IPS-20b (cell line): ENCODE data around the gene OR1F1.

Source experiments
- H3K27ac ChIP-seq: one replicate; pipeline ENCODE4 v1.5.1; 2013; ENCODE audit warnings: low read length
- H3K27me3 ChIP-seq: 2 replicates; pipeline ENCODE4 v1.6.1; 2013; ENCODE audit warnings: mild to moderate bottlenecking, low read length, inconsistent platforms; ENCODE audit not compliant: insufficient read depth
- H3K36me3 ChIP-seq: 2 replicates; pipeline ENCODE4 v1.6.1; 2013; ENCODE audit warnings: low read depth, mild to moderate bottlenecking, inconsistent platforms, low read length, moderate library complexity; ENCODE audit not compliant: insufficient read depth
- H3K4me1 ChIP-seq: 2 replicates; pipeline ENCODE4 v1.6.1; 2013; ENCODE audit warnings: mild to moderate bottlenecking, control low read depth, inconsistent platforms, low read length, moderate library complexity; ENCODE audit not compliant: insufficient read depth
- H3K4me3 ChIP-seq: 2 replicates; pipeline ENCODE4 v1.5.1; 2013; ENCODE audit warnings: mild to moderate bottlenecking, low read length, inconsistent platforms
- H3K9ac ChIP-seq: 2 replicates; pipeline ENCODE4 v1.6.1; 2013; ENCODE audit warnings: low read depth, mild to moderate bottlenecking, inconsistent platforms, low read length, moderate library complexity
- H3K9me3 ChIP-seq: 2 replicates; pipeline ENCODE4 v1.6.1; 2013; ENCODE audit warnings: mild to moderate bottlenecking, low read depth, low read length, inconsistent platforms; ENCODE audit not compliant: insufficient read depth

OR1F1 gene

DNA sequence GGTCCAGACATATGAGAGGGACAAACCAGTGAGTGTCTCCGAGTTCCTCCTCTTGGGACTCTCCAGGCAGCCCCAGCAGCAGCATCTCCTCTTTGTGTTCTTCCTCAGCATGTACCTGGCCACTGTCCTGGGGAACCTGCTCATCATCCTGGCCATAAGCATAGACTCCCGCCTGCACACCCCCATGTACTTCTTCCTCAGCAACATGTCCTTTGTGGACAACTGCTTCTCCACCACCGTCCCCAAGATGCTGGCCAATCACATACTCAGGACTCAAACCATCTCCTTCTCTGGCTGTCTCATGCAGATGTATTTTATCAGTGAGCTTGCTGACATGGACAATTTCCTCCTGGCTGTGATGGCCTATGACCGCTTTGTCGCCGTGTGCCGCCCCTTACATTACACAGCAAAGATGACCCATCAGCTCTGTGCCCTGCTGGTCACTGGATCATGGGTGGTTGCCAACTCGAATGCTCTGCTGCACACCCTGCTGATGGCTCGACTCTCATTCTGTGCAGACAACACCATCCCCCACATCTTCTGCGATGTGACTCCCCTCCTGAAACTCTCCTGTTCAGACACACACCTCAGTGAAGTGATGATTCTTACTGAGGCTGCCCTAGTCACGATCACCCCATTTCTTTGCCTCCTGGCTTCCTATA lies 27.7 kb downstream of the OR1F1 start:
- Histone ChIP-seq H3K27me3 (no peaks in the 10 kb centered on the region), H3K27ac (no peak overlapping the region), H3K9me3 (peaks cover 34% of the 10 kb centered on the region), H3K4me1 (no peaks in the 10 kb centered on the region), H3K36me3 (no peaks in the 10 kb centered on the region), H3K4me3 (no peak overlapping the region), H3K9ac (no peak overlapping the region)

DNA sequence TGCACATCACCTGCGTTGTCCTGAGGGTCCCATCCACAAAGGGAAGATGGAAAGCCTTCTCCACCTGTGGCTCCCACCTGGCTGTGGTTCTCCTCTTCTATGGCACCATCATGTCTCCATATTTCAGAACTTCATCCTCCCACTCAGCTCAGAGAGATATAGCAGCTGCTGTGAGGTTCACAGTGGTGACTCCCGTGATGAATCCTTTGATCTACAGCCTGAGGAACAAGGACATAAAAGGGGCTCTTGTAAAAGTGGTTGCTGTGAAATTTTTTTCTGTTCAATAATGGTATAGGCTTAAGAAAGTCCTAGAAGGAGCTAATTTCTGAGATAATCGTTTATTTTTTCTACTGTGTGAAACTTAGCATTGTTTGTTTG lies 28.2 kb downstream of the OR1F1 start:
- Histone ChIP-seq H3K9ac (no peak overlapping the region), H3K27me3 (no peaks in the 10 kb centered on the region), H3K36me3 (no peaks in the 10 kb centered on the region), H3K27ac (no peak overlapping the region), H3K4me3 (no peak overlapping the region), H3K9me3 (peaks cover 40% of the 10 kb centered on the region), H3K4me1 (no peaks in the 10 kb centered on the region)

DNA sequence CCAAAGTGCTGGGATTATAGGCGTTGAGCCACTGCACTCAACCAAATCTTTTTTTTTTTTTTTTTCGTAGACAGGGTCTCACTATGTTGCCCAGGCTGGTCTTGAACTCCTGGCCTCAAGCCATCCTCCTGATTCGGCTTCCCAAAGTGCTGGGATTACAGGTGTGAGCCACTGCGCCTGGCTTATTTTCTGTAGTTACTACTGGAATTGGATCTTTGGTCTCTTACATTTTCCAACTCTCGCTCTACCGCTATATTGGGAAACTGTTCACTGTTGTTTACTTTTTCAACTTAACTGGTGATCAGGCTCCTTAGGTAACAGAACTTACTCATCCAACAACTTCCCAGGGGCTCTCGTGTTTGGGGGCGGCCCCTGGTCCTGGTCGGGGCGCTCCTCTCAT lies 32.8 kb downstream of the OR1F1 start:
- no peaks in the 10 kb centered on the region for H3K4me1 ChIP-seq
- peaks cover 72% of the 10 kb centered on the region for H3K9me3 ChIP-seq
- H3K36me3 ChIP-seq: peaks cover 31% of the 10 kb centered on the region

DNA sequence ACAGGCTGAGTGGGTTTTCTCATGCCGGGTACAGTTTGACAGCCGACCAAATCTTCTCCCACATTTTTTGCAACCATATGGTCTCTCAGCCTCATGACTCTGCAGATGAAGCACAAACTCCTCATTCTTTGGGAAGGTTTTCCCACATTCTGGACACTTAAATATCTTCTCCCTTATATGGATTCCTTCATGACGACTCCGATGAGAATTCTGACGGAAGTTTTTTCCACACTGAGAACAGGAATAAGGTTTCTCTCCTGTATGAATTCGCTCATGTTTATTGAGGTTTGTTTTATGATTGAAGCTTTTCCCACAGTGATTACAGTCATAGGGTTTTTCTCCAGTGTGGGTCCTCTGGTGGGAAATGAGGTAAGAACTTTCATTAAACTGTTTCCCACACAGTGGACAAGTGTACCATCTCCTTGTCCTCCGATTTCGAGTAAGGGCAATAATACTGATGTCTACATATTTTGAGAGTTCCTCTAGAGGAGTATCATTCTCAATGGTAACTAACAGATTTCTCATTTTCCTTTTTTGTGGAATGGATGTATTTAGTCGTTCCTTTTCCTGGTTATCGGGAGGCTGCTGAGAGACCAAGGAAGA lies 36.0 kb downstream of the OR1F1 start:
- peaks cover 61% of the 10 kb centered on the region for H3K36me3 ChIP-seq
- H3K9me3 ChIP-seq: peaks cover 80% of the 10 kb centered on the region
- H3K27ac ChIP-seq: no peak overlapping the region
- no peaks in the 10 kb centered on the region for H3K27me3 ChIP-seq
- no peaks in the 10 kb centered on the region for H3K4me1 ChIP-seq
- H3K4me3 ChIP-seq: peak overlapping the region; percentile 35; the same call in 1 of the 2 replicates
- H3K9ac ChIP-seq: no peak overlapping the region

More for the DNA sequence above, 32.8 kb downstream of the OR1F1 start:
- Histone ChIP-seq H3K4me3 (no peak overlapping the region), H3K27me3 (no peaks in the 10 kb centered on the region), H3K27ac (no peak overlapping the region), H3K9ac (no peak overlapping the region)

DNA sequence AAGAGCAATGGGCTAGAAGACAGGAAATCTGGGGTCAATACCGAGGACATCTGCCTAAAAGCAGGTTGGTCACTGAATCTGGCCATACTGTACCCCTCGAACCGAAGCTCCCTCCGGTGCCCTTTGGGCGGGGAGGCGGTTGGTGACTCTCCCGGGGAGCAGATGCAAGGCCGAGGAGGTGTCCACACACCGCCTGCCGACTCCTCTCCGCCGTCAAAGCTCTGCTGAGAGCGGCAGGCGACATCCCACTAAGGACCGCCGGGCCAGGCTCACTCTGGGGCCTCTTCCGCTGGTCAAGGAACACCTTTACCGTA lies 46.5 kb downstream of the OR1F1 start:
- H3K4me3 ChIP-seq: peak overlapping the region; percentile 99
- no peaks in the 10 kb centered on the region for H3K4me1 ChIP-seq
- H3K27me3 ChIP-seq: no peaks in the 10 kb centered on the region
- peaks cover 24% of the 10 kb centered on the region for H3K9me3 ChIP-seq
- H3K9ac ChIP-seq: peak overlapping the region; percentile 91
- peak overlapping the region; percentile 56 for H3K27ac ChIP-seq
- peaks cover 31% of the 10 kb centered on the region for H3K36me3 ChIP-seq

DNA sequence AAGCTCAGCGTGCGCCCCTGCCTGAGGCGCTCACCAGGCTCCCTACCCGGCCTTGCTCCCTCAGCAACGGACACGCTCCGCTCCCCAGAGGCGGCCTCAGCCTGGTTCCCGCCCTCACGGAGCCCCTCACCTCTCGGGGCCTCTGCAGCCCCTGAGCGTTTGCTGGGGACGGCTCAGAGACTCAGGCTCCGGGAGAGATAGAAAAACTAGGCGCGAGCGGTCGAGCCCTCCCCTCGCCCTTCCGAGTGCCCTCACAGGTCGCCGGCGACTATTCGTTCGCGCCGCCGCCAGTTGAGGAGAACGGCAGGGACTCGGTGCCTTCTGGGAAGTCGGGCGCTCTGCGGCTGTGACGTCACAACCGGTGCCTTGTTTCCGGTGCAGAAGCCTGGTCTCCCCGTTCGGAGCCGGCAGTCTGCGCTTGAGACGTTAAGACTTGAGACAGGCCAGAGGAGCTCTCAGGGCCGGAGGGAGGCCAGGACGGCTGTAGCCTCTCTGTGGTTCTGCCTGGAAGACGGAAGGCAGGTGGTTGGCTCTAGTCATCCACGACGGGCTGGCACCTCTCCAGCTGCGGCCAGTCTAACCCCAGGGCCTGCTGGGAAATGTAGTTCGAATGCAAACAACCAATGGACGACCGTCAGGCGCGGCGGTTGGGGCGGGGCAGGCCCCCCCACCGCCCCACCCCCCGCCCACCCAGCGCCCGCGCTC lies 47.0 kb downstream of the OR1F1 start, which contains the start of gene ZNF200:
Gene ZNF200 (minus strand): TSS at position 302 of the 705 bp plus-strand sequence. CDS start 1,403 bp downstream, outside the sequence.
- Histone ChIP-seq H3K4me3 (peak within 1 kb of the TSS; percentile 99), H3K4me1 (no peaks in the 10 kb centered on the region), H3K27ac (peak within 1 kb of the TSS; percentile 56), H3K9ac (peak within 1 kb of the TSS; percentile 91), H3K27me3 (no peaks in the 10 kb centered on the region), H3K36me3 (peaks cover 28% of the 10 kb centered on the region), H3K9me3 (peaks cover 23% of the 10 kb centered on the region)

DNA sequence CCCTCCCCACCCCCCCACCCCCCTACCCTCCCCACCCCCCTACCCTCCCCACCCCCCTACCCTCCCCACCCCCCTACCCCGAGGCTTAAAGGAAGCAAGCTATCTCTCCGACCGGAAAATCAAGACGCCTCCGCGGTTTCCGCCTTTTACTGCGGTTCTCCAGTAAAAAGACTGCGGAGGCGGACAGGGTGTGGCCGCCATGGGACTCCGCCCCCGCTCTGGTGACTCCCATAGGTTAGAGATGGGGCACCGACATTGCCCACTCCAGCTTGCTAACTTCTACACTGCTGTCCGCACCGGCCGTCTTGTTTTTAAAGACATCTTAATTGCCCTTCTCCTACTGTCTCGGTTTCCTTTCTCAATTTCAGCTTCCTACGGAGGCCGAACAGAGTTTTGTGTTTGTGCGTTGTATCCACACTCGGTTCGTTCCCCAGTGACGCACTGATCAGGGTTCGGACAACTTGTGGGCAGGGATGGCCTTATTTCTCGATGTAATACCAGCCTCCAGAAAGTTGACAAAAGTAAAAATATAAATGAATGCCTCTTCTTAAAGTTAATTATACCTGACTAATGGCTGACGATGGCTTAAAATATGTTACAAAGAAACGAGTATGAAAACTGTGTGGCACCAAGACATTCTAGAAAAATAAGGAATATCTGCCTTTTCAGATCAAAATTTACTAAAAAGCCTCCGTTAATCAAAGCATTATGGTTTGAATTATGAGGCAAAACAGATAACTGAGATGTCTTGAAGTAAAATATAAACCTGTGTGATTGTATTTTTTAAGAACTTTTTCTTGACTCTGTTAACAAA lies 48.1 kb downstream of the OR1F1 start:
- peaks cover 17% of the 10 kb centered on the region for H3K36me3 ChIP-seq
- H3K4me3 ChIP-seq: no peak overlapping the region
- H3K9me3 ChIP-seq: peaks cover 24% of the 10 kb centered on the region
- H3K27me3 ChIP-seq: no peaks in the 10 kb centered on the region
- no peaks in the 10 kb centered on the region for H3K4me1 ChIP-seq
- H3K9ac ChIP-seq: no peak overlapping the region
- no peak overlapping the region for H3K27ac ChIP-seq

DNA sequence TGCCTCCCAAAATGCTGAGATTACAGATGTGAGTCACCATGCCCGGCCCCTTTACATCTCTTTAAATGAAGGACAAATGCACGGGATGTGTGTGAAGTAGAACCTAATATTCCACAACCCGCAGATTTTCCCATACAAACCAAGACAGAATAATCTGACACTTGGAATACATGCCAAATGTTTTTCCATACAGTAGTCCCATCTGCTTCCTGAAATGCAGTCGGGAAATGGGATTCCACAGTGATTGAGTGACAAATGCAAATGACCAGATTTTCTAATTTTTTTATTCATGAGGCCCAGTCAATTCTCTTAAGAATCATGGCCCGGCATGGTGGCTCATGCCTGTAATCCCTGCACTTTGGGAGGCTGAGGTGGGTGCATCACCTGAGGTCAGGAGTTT lies 53.8 kb downstream of the OR1F1 start:
- H3K4me3 ChIP-seq: no peak overlapping the region
- H3K27me3 ChIP-seq: no peaks in the 10 kb centered on the region
- no peak overlapping the region for H3K27ac ChIP-seq
- H3K4me1 ChIP-seq: no peaks in the 10 kb centered on the region
- peaks cover 30% of the 10 kb centered on the region; the same call in 1 of the 2 replicates for H3K9me3 ChIP-seq
- no peak overlapping the region for H3K9ac ChIP-seq
- no peaks in the 10 kb centered on the region for H3K36me3 ChIP-seq

DNA sequence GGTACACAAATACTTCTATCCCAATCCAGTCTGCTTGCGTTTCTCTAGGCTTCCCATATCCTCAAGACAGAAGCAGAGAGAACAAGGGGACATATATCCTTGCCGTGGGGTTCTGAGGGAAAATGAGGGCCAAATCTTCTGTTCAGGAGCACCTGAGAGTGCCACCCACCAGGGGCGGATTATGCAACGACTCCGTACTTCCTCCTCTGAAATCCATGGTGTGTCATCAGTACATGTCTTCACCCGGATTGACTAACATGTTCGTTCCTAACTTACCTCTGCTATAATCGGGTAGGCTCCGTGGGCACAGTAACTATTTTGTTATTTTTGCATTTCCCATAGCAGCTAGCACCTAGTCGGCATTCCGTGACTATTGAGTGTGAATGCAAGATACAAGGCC lies 54.7 kb downstream of the OR1F1 start:
- Histone ChIP-seq H3K27ac (no peak overlapping the region), H3K4me3 (no peak overlapping the region), H3K9ac (no peak overlapping the region), H3K27me3 (no peaks in the 10 kb centered on the region), H3K4me1 (no peaks in the 10 kb centered on the region), H3K9me3 (peaks cover 32% of the 10 kb centered on the region; the same call in 1 of the 2 replicates), H3K36me3 (no peaks in the 10 kb centered on the region)

DNA sequence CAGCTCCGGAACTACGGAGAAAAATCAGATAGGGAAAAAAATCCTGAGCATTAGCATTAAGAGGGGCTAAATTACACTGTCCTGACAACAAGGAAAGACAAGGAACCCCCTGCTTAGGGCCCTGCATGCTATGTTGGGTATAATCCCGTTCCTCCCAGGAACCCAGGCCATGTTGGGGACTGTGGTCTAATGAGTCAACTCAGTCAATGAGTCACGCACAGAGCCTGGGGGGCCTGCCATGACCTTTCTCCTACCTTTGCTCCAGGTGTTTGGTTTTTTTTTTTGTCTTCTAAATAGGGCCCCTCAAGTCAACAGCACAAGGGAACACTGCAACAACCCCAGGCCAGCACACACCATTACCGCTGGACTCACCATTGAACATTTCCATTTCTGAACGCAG lies 55.9 kb downstream of the OR1F1 start:
- H3K27ac ChIP-seq: no peak overlapping the region
- no peaks in the 10 kb centered on the region for H3K36me3 ChIP-seq
- no peak overlapping the region for H3K9ac ChIP-seq
- peaks cover 32% of the 10 kb centered on the region; the same call in 1 of the 2 replicates for H3K9me3 ChIP-seq
- H3K4me1 ChIP-seq: no peaks in the 10 kb centered on the region
- H3K27me3 ChIP-seq: no peaks in the 10 kb centered on the region
- H3K4me3 ChIP-seq: no peak overlapping the region

DNA sequence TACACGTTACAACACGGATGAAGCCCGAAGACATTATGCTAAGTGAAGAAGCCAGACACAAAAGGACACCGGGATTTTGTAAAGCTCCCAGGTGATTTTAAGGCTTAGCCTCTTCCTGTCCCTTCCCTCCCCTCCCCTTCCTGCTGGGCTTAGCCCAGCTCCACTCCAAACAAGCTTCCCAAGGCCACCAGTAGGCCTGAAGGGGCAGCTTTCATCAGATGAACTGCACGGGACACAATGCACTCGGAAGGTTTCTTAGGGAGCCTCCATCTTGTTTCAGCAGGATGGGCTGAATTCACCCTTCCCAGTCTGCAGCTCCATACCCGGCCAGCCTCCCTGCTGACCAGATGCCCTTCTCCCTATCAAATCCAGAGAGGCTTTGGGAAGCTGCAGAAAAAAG lies 58.0 kb downstream of the OR1F1 start:
- H3K9ac ChIP-seq: no peak overlapping the region
- H3K27ac ChIP-seq: no peak overlapping the region
- no peaks in the 10 kb centered on the region for H3K4me1 ChIP-seq
- peaks cover 24% of the 10 kb centered on the region; the same call in 1 of the 2 replicates for H3K9me3 ChIP-seq
- no peaks in the 10 kb centered on the region for H3K27me3 ChIP-seq
- no peak overlapping the region for H3K4me3 ChIP-seq
- no peaks in the 10 kb centered on the region for H3K36me3 ChIP-seq
